Memory B cell (primary cell): ENCODE measurements around the gene STRN4.

Experiments
- ATAC-seq: fragments of 150-1000 bp; cut with Tn5 transposase; 2 replicates; pipeline ENCODE4 v1.10.0; 2021; ENCODE audit warnings: low read depth, mild to moderate bottlenecking, moderate library complexity
- DNase-seq, 2 donors: peaks; one replicate each; pipeline ENCODE4 v3.0.0; 2022; ENCODE audit warnings: low spot score in 2 of 2
- H3K27ac Mint-ChIP-seq: one replicate; pipeline ENCODE4 v1.8.0; 2022; ENCODE audit warnings: mild to moderate bottlenecking, moderate library complexity, mixed read lengths
- H3K27me3 Mint-ChIP-seq: one replicate; pipeline ENCODE4 v1.8.0; 2022; ENCODE audit warnings: mixed read lengths
- H3K36me3 Mint-ChIP-seq: one replicate; pipeline ENCODE4 v1.8.0; 2022; ENCODE audit warnings: mild to moderate bottlenecking, mixed read lengths
- H3K4me1 Mint-ChIP-seq: one replicate; pipeline ENCODE4 v1.8.0; 2022; ENCODE audit warnings: mixed read lengths
- H3K4me3 Mint-ChIP-seq: one replicate; pipeline ENCODE4 v1.8.0; 2022; ENCODE audit warnings: mild to moderate bottlenecking, moderate library complexity, mixed read lengths
- H3K9me3 Mint-ChIP-seq: one replicate; pipeline ENCODE4 v1.8.0; 2022; ENCODE audit warnings: mixed read lengths

STRN4 gene

DNA sequence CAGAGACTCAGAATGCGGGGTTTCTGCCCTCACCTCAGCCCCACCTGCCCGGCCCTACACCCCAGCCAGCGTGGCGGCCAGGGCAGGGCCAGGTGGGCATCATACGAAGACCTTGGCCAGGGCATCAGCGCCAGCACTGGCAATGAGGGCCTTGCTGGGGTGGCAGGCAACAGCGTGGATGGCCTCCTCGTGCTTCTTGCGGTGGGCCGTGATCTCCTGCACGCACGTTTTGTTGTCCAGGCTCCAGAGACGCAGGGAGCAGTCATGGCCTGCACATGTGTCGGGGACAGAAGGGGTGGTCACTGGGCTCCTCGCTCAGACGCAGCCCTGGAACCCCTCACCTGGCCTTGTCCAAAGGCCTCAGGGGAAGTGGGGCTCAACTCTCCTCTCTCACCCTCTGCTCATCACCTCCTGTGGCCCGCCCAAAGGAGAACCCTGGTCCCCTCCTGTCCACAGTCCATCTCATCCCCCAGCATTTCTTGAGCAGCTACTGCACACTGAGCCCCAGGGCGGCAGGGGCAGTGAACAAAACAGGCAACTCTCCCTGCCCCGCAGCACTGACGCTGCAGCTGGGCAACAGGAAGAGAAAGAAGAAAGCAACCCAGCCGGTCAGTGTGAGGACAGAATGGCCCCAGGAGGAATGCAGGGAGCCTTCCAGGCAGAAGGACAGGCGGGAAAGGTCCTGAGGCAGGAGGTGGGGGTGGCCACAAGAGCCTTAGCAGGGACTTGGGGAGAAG lies 25.6 kb downstream of the STRN4 start:
- no peaks in the 10 kb centered on the region for H3K27me3 Mint-ChIP-seq
- no peaks in the 10 kb centered on the region for H3K9me3 Mint-ChIP-seq
- DNase-seq (no peak), ATAC-seq (no peak)
- H3K27ac Mint-ChIP-seq, result peak overlapping the region; percentile 22
- H3K4me3 Mint-ChIP-seq, result peak overlapping the region; percentile 57
- peaks cover 47% of the 10 kb centered on the region for H3K4me1 Mint-ChIP-seq
- H3K36me3 Mint-ChIP-seq, result peaks cover 15% of the 10 kb centered on the region

- ATAC-seq, result no peak
- Mint-ChIP-seq H3K27ac (peak overlapping the region; percentile 97), H3K9me3 (no peaks in the 10 kb centered on the region), H3K4me3 (peak overlapping the region; percentile 98), H3K27me3 (no peaks in the 10 kb centered on the region), H3K4me1 (peaks cover 47% of the 10 kb centered on the region), H3K36me3 (peaks cover 13% of the 10 kb centered on the region)
- DNase-seq, result no peak
These were observed 26.4 kb downstream of the STRN4 start for GRCh38 chr19:46719629-46720502.

GRCh38 chr19:46718934-46719622 lies 27.2 kb downstream of the STRN4 start:
- Mint-ChIP-seq H3K4me1 (peaks cover 46% of the 10 kb centered on the region), H3K36me3 (peaks cover 10% of the 10 kb centered on the region), H3K4me3 (peak overlapping the region; percentile 98), H3K9me3 (no peaks in the 10 kb centered on the region), H3K27me3 (no peaks in the 10 kb centered on the region), H3K27ac (peak overlapping the region; percentile 97)
- peak in 1 of 2 donors; percentile 36 for DNase-seq
- ATAC-seq, result peak; percentile 20

DNA sequence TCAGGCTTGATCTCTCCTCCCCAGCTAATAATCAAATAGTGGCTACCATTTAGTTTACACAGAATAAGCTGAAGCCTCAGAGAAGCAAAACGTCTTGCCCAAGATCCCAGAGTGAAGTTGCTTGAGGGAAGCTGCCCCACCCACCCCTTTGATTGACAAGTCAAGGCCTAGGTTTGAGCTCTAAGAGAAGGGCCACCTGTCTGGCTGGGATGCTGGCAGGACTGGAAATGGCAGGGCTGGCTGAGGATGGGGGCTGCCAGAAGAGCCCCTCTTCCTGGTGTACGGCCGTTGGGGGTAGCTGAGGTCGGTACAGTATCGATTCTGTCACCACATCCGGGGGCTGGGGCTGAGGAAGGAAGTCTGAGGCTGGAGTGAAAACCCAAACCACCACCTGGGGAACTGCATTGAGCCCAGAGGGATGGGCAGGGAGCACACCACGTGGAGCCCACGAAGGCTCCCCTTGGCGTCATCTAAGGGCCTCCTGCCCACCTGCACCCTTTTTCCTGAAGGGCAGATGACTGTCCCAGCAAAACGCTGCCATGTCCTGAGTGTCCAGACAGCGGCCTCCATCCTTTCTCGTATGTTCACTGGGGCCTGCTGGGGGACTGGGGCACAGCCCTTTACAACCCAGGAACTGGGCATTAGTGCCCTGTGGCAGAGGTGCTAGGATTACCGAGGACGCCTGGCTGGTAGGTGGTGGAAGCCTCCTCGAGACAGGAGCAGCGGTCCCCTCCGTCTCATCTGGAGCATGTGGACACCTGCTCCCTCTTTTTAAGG lies 27.9 kb downstream of the STRN4 start:
- no peaks in the 10 kb centered on the region for H3K27me3 Mint-ChIP-seq
- ATAC-seq (peak; percentile 44), DNase-seq (peak; percentile 47 to 59)
- H3K9me3 Mint-ChIP-seq, result no peaks in the 10 kb centered on the region
- peak overlapping the region; percentile 98 for H3K4me3 Mint-ChIP-seq
- H3K36me3 Mint-ChIP-seq, result peaks cover 10% of the 10 kb centered on the region
- H3K27ac Mint-ChIP-seq, result peak overlapping the region; percentile 97
- peaks cover 47% of the 10 kb centered on the region for H3K4me1 Mint-ChIP-seq

DNA sequence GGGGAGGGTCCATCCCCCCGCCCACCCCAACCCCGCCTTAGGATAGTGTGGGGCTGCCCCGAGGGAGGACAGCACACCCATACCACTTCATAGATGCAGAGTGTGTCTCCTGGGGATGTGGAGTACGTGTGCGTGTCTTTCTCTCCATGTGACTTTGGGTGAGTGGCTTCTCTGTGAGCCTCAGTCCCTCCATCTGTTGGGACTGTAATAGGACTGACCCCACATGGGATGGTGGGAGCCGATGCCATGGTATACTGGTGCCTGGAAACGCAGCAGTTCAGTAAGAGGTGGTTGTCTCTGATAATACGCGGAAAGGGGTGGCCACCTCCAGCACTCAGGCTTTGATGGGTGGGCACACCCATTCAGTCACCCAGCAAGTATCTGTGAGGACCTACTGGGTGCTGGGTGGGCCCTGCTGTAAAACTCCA lies 28.5 kb downstream of the STRN4 start:
- Mint-ChIP-seq H3K27me3 (no peaks in the 10 kb centered on the region), H3K9me3 (no peaks in the 10 kb centered on the region), H3K4me3 (peak overlapping the region; percentile 98), H3K27ac (peak overlapping the region; percentile 97), H3K4me1 (peaks cover 44% of the 10 kb centered on the region), H3K36me3 (peaks cover 10% of the 10 kb centered on the region)
- DNase-seq (no peak), ATAC-seq (peak; percentile 6)

GRCh38 chr19:46717034-46717715 lies 29.1 kb downstream of the STRN4 start, which contains the start of gene PRKD2:
Gene PRKD2, minus strand, starts transcription at chr19:46717114. Its CDS starts 744 bp downstream, at chr19:46716370.
- DNase-seq (peak; percentile 80 to 92), ATAC-seq (peak; percentile 58)
- peaks cover 10% of the 10 kb centered on the region for H3K36me3 Mint-ChIP-seq
- H3K27me3 Mint-ChIP-seq, result no peaks in the 10 kb centered on the region
- H3K4me3 Mint-ChIP-seq, result peak within 1 kb of the TSS; percentile 98
- peak within 1 kb of the TSS; percentile 97 for H3K27ac Mint-ChIP-seq
- peaks cover 41% of the 10 kb centered on the region for H3K4me1 Mint-ChIP-seq
- no peaks in the 10 kb centered on the region for H3K9me3 Mint-ChIP-seq

DNA sequence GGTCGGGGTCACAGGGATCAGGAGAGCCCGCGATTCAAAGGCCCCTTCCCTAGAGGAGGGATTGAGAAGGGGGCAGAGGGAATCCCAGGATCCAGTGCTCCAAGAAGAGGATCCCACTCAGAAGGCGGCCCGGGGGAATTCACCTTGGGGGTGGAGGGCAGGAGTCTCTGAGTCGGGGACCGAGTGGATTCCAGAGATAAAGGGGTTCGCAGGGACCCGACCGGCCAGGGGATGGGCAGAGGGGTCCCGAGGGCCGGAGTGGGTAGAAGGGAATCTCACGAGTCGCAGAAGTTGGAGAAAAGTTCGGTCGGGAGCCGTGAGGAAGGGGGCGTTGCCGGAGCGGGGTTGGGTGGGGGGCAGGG lies 29.6 kb downstream of the STRN4 start:
- DNase-seq, result no peak
- Mint-ChIP-seq H3K27me3 (no peaks in the 10 kb centered on the region), H3K9me3 (no peaks in the 10 kb centered on the region), H3K4me1 (peaks cover 37% of the 10 kb centered on the region), H3K27ac (peak overlapping the region; percentile 97), H3K36me3 (peaks cover 8% of the 10 kb centered on the region), H3K4me3 (peak overlapping the region; percentile 98)
- ATAC-seq, result no peak

- H3K36me3 Mint-ChIP-seq, result peaks cover 8% of the 10 kb centered on the region
These were observed 30.1 kb downstream of the STRN4 start for GRCh38 chr19:46715975-46716671.

GRCh38 chr19:46715620-46715974 lies 30.7 kb downstream of the STRN4 start:
- H3K36me3 Mint-ChIP-seq, result peaks cover 9% of the 10 kb centered on the region

More at GRCh38 chr19:46715975-46716671, 30.1 kb downstream of the STRN4 start:
- DNase-seq, result no peak
- Mint-ChIP-seq H3K9me3 (no peaks in the 10 kb centered on the region), H3K4me3 (peak overlapping the region; percentile 98), H3K27ac (peak overlapping the region; percentile 97), H3K4me1 (peaks cover 34% of the 10 kb centered on the region), H3K27me3 (no peaks in the 10 kb centered on the region)
- no peak for ATAC-seq

DNA sequence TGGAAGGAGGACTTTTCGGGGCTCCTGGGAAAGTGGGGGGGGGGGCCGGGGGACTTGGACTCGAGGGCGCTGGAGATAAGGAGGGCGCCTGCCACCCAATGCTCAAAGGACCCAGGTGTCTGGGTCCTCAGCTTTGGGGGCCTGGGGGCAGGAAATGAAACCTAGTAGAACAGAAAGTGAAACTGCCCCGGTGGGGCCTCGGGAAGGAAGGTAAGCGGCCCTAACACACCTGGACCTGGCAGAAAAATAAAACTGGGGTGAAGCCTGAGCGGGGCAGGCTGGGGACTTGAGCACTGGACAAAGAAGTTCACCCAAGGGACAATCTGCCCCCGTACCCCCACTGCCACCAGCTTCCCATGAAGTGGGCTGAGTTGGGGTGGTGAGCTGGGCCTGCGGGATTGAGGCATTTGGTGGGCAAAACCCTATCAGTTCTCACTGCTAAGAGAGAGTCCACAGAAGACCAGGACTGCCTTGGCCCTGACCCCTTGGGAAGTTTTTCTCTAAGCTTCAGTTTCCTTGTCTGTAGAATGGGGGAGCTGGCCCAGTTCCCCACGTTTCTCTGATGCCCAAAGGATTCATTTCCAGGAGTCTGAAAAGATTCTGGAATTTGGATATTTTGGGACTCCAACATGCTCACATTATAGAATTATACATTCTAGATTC lies 31.7 kb downstream of the STRN4 start:
- Mint-ChIP-seq H3K36me3 (peaks cover 15% of the 10 kb centered on the region), H3K27me3 (no peaks in the 10 kb centered on the region), H3K4me1 (peaks cover 29% of the 10 kb centered on the region), H3K27ac (peak overlapping the region; percentile 88), H3K9me3 (no peaks in the 10 kb centered on the region), H3K4me3 (peak overlapping the region; percentile 98)
- ATAC-seq, result peak; percentile 63
- DNase-seq, result peak; percentile 55 to 71

More at GRCh38 chr19:46715620-46715974, 30.7 kb downstream of the STRN4 start:
- H3K4me1 Mint-ChIP-seq, result peaks cover 31% of the 10 kb centered on the region
- no peak for DNase-seq
- peak overlapping the region; percentile 97 for H3K27ac Mint-ChIP-seq
- H3K27me3 Mint-ChIP-seq, result no peaks in the 10 kb centered on the region
- ATAC-seq, result no peak
- peak overlapping the region; percentile 98 for H3K4me3 Mint-ChIP-seq
- H3K9me3 Mint-ChIP-seq, result no peaks in the 10 kb centered on the region

DNA sequence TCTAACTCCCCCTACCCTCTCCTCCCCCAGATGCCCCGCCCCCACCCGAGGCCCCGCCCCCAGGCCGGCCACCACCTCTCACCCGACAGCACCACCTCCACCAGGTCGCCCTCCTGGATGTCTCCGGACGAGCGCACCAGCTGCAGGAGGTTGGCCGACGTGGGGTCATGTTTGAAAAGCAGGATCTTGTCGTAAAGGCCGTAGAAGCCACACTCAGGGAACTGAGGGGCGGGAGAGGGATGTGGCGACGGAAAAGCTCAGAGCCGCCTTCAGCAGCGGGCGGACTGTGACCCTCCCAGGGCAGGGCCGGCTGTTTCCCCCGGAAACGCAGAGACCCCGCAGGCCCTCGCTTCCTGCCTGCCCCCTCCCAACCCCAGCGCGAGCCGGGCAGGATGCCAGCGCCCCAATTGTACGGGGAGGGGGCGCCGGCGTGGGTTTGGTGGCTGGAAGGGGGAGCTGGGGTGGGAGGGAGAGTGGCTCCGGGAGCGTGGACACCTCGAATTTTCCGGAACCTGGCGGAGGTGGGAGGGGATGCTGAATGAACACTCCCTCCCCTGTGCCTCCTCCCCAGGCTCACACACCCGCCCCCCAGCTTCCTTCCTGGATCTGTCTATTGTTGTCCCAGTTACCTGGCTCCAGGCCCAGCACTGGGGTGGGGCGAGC lies 32.3 kb downstream of the STRN4 start:
- peaks cover 22% of the 10 kb centered on the region for H3K4me1 Mint-ChIP-seq
- ATAC-seq (peak; percentile 30), DNase-seq (peak in 1 of 2 donors; percentile 37)
- no peaks in the 10 kb centered on the region for H3K9me3 Mint-ChIP-seq
- H3K4me3 Mint-ChIP-seq, result peak overlapping the region; percentile 98
- H3K36me3 Mint-ChIP-seq, result peaks cover 14% of the 10 kb centered on the region
- H3K27ac Mint-ChIP-seq, result peak overlapping the region; percentile 88
- no peaks in the 10 kb centered on the region for H3K27me3 Mint-ChIP-seq
